HG03064 (cell line): ENCODE measurements around the gene ZBTB4.
"Not testable (repeated sequence)": the region's sequence is repeated elsewhere in the genome, so short reads cannot be mapped to it uniquely, and the experiment has no call there.

Experiments used
- ATAC-seq: cut with Tn5 transposase; IDR thresholded peaks from one replicate; pipeline ENCODE4 v1.9.1; 2021; ENCODE audit warnings: low read depth; ENCODE audit not compliant: unreplicated experiment

Gene ZBTB4

DNA sequence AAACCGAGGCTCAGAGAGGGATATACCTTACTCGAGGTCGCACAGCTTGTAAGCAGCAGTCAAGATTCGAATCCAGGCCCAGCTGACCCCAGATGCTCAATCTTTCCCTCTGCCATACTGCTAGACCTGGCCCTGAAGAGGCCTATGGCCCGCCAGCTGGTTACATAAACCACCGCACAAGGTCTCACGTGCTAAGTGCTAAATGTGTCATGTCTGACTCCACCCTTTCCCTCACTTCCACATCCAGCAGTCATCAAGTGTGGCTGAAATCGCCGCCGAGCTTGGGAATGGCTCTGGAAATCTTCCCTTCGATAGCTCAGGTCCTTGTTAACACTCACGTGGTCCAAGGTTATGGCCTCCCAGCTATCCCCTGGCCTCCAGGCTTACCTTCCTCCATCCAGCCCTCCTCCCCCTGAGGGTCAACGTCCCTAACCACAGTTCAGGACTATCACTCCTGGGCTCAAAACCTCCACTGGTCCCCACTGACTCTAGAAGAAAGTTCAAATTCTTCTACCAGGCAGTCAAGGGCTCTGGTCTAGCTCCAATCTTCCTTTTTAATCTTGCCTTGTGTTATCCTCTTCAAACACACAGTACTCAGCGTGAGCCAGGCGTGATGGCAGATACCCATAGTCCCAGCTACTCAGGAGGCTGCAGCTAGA lies 3.5 kb downstream of the ZBTB4 start:
- no peak for ATAC-seq

DNA sequence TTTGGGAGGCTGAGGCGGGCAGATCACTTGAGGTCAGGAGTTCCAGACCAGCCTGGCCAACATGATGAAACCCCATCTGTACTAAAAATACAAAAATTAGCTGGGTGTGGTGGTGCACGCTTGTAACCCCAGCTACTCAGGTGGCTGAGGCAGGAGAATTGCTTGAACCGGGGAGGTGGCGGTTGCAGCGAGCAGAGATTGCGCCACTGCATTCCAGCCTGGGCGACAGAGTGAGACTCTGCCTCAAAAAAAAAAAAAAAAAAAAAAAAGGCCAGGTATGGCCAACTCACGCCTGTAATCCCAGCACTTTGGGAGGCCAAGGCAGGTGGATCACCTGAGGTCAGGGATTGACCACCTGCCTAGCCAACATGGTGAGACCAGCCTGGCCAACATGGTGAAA lies 4.7 kb downstream of the ZBTB4 start:
- ATAC-seq, result not testable (repeated sequence)

DNA sequence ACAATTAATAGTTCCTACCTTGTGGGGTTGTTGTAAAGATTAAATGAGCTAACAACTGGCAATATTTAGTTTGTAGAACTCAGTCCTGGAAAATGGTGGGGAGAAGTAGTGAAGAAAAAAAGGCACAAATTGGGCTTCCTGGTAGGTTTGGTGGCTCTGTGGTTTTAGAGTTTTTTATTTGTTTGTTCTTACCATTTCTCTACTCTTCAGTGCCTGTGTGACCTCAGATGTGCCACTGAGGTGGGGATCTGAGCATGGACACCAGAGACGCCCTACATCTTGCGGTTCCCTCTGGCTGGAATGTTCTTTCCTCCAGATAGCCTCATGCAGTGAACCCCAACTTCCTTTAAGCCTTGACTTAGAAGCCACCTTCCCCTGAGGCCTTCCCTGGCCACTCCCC lies 7.7 kb downstream of the ZBTB4 start:
- ATAC-seq, result no peak

DNA sequence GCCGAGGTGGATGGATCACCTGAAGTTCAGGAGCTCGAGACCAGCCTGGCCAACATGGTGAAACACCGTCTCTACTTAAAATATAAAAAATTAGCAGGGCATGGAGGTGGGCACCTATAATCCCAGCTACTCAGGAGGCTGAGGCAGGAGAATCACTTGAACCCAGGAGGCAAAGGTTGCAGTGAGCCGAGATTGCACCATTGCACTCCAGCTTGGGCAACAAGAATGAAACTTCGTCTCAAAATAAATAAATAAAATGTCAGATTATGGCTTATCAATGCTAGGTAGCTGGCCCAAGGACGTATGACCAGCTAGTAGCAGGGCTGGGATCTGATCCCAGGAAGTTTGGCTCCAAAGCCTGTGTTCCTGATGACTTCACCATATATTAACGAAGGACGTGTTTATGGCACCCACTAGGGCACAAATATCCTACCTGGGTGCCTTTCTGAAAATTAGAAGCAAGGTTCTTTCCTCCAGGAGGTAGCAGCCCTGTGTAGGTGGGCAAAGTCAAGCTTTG lies 8.9 kb downstream of the ZBTB4 start:
- ATAC-seq, result not testable (repeated sequence)

DNA sequence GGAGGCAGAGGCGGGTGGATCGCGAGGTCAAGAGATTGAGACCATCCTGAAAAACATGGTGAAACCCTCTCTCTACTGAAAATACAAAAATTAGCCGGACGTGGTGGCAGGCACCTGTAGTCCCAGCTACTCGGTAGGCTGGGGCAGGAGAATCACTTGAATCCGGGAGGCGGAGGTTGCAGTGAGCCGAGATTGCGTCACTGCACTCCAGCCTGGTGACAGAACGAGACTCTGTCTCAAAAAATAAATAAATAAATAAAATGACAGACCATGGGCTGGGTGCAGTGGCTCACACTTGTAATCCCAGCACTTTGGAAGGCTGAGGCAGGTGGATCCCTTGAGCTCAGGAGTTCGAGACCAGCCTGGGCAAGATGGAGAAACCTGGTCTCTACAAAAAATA lies 9.6 kb downstream of the ZBTB4 start:
- not testable (repeated sequence) for ATAC-seq

DNA sequence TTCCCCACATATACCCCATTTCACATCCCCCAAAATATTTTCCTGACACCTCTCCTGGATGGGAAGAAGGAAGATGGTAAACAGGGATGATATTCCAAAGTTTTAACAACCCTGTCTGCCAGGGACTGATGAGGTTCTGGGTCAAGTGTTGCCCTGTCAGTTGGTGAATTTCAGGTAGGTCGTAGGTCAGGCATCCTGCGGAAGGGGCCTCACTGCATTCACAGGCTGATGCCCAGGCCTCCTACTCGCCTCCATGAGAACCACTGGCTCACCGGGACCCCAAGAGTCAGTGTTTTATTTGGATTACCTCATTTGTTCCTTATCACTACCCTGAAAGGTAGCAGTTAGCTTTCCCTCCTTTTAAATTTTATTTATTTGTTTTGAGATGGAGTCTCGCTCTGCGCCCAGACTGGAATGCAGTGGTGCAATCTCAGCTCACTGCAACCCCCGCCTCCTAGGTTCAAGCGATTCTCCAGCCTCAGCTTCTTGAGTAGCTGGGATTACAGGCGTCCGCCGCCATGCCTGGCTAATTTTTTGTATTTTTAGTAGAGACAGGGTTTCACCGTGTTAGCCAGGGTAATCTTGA lies 10.5 kb downstream of the ZBTB4 start:
- ATAC-seq, result no peak

DNA sequence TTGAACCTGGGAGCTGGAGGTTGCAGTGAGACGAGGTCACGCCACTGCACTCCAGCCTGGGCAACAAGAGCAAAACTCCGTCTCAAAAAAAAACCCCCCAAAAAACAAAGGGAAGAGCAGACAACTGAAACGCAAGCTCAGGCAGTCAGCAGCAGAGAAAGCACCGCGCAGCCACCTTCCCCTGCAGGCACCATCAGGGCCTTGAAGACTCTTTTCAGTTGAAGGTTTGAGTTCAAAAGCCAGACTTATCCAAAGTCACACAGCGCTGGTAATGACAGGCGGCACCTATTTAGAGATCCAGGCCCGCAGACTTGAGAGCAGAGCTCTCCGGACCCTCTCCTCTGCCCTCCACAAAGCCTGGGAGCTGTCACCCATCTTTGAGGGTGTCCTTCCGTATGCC lies 11.1 kb downstream of the ZBTB4 start:
- ATAC-seq, result no peak

DNA sequence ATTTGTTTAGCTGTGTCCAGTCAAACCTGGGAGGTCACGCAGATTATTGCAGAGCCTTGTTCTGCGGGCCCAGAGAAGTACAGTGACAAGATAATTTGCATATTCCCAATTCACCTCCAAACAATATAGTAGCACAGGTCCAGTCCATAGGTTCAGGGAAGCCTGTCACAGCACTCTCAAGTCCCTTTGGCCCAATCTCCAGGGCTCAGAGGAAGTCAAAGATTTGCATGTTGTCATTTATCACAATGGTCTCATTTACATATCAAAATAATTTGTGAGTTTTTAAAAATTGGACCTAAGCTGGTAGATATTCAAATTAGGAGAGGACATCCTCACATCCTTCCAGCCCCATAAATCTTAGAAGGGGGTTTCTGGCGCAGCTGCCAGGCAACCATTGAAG lies 11.9 kb downstream of the ZBTB4 start:
- ATAC-seq, result no peak

DNA sequence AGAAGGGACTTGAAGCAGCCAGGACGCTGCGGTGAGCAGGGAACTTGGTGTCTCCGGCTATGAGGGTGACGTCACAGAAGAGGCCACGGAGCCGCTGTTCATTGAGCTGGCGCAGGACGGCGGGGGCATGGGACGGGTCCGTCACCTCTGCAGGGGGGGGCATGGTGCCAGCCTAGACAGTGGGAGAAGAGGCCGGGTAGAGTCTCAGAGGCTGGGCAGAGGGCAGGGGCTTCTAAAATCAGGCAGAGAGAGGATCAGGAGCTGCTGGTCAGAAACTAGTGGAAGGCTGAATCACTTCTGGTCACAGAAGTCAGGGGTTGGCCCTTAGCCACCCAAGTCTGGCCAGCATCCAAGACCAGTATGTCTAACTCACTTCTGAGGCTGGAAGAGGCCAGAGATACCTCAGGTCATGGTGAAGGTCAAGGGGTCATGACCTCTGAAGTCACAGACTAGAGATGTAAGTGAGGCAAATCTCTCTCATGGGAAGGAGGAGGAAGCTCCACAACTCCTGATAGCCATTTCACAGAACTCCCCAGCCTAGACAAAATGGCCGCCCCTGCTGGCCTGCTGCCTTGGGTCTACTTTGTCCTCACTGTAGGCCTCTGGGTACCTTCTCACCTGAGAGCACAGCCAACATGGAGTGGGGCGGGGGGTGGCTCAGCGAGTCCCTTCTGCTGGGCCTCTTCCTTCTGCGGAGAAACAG lies 12.6 kb downstream of the ZBTB4 start:
- no peak for ATAC-seq

DNA sequence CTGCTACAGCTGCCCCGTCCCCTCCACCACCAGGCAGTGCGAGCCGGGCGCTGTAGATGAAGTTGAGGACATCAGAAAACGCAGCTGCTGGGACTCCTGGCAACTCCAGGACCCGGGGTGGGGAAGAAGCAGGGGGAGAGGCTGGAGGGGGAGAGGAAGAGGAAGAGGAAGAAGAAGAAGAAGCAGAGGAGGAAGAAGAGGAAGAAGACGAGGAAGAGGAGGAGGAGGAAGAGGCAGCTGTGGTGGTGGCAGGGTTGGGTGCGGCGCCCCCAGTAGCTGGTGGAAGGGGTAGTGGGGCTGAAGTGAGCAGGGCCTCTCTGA lies 13.2 kb downstream of the ZBTB4 start:
- no peak for ATAC-seq

DNA sequence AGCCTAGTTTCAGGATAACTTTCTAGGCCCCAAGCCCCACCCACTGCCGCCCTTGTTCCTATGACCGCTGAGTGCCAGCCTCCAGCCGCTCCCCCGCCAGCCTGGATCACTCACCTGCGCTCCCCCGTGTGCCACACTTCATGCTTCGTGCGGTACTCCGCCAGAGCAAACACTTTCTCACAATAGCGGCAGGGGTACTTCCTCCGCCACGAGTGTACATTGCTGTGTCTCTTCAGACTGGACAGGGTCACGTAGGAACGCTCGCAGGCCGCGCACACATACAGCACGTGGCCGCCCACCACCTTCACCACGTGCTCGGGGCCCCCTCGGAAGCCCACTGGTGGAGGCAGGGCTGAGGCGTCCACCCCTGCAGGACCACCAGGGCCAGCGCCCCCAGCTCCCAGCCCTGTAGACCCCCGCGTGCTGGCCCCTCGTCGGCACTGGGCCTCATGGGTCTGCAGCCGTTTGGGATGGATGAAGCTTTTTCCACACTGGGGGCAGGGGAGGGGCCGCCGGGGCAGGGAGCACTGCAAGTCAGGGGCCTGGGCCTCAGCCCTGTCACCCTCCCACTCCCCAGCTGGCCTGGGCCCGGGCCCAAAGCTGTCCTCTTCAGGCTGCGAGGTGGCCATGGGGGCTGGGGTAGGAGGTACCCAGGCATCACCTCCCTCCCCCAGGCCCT lies 13.7 kb downstream of the ZBTB4 start:
- no peak for ATAC-seq

DNA sequence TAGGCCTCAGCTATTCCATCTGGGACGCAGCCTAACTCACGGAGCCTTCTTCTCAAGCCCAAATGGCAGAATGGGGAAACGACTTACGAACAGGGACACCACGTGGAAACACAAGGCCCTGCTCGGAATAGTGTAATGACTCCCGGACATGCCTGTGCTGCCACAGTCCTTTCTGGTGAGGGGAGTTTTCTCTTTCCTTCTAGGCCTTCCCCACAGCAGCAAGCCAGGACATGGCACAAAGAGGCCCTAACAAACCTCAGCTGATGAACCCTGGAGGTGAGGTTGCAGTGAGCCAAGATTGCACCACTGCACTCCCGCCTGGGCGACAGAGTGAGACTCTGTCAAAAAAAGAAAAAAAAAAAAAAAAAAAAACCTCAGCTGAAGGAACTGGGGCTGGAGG lies 15.3 kb downstream of the ZBTB4 start:
- ATAC-seq, result no peak

DNA sequence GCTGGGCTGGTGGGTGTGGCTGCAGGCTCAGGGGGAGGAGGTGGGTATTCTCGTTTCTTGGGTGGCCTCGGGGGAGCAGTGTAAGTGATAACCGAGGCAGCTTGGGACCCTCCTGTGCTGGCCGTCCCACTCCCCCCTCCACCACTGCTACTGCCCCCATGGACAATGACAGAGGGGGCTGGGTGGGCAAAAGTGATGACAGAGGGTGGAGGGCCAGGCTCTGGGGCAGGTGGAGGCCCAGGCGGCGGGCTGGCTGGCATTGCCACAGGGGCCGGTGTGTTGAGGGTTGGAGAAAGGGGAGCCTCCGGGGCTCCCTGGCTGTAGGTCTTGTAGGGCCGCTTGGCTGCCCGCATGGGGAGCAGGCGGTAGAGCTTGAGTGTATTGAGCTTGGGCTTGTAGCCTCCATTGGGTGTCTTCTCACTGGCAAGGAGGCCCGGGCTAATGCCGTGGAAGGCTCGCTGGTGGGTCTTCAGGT lies 16.0 kb downstream of the ZBTB4 start:
- ATAC-seq, result no peak

DNA sequence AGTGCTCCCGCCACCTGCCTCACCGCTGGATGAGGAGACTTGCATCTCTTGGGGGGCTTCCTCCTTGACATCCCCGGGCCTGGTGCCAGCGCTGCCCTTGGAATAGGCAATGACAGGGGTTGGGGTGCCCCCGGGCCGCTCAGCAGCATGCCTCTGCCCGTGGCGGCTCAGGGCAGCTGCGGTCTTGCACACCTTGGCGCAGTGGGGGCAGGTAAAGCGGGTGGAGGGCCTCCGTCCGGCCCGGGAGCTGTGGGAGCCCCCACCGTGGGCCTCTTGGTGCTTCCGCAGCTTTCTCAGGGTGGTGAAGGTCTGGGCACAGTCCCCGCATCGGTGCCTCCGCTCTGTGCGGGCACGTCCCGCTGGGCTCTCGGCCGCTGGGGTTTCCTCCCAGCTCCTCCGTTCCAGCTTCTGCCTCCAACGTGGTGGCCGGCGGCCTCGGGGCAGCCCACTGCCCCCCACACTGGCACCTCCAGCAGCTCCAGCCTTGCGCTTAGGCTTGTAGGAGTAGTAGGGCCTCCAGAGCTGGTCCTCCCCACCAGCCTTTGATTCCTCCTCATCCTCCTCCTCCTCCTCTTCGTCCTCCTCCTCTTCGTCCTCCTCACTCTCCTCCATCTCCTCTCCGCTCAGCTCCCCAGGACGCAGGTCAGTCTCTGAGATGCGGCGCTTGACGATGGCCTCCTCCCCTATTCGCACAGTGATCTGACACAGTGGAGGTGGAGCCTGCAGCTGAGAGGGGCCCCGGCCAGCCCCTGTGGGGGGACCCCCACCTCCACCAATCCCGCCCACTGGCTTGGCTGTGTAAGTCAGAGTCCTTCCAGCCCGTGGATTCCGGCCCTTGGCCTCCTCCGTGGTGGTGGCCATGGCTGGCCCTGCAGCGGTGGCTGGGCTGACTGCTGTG lies 16.7 kb downstream of the ZBTB4 start:
- ATAC-seq, result no peak

DNA sequence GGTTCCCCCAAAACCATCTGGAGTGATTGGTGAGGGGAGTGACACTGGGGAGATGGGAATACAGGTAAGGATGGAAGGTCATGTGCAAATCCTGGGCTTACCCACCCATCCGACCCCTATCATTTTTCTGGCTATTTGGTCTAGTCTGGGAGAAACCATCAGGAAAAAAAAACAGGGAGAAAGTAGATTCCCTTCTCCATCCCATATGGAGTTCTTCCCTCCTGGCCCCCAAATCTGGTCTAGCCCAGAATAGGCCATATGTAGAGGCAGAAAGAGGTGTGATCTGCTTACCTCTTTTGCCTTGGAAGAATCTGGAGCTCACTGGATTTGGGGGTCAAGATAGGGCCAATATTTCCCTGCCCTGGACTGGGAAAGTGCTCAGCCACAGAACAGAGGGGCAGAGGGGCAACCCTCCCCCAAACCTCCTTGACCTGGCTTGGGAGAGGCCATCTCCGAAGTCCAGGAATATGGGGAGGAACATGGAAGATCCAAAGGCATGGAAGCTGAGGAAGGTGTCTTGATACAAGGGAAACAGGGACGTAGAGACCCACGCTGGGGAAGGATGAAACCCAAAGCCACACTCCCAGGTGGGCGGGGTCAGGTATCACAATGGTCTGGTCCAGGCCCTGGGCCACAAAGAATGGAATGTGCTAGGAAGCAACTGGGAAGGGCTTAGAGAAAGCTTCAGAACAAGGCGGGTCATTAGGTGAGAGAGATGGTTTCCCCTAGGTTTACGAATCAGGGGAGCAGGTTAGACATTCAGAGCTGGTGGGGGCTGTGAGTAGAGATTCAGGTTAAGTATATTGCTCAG lies 18.4 kb downstream of the ZBTB4 start:
- ATAC-seq, result no peak

DNA sequence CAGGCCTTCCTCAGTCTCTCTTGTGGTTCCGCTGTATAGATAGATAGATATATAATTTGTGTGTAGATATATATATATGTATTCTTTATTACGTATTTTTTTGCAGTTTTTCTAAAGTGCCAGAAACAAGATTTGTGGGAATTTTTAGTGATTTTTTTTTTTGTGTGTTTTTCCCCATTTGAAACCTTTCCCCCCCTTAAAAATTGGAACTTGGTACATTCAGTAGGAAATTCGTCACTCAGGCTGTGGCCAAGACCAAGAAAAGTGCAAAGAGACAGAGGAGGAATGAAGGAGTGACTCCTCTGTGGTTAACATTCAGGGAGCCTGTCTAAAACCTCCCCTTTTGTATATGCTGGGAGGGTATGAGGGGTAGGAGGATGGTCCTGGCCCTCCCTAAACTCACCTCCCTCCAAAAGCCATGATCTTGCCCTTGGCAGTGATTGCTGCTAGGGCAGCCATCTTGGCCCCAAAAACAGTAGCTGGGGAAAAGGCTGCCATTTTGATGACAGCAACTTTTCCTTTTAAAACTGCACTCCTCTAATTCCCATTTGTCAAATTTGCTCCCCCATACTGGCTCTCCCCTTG lies 19.4 kb downstream of the ZBTB4 start:
- ATAC-seq, result no peak

DNA sequence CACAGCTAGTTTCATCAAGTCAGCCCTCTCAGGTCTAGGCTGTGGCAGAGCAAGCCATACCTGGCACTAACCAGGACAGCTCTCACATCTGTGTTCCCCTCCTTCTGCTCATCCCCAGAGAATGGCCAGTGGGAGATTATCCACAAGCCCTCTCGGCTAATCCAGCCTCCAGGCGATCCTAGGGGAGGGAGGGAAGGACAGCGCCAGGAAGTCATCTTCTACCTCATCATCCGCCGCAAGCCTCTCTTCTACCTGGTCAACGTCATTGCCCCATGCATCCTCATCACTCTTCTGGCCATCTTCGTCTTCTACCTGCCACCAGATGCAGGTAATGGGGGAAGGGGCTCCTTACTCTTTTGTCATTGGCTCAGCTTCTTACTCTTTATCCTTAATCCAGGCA lies 31.0 kb downstream of the ZBTB4 start:
- ATAC-seq, result no peak

DNA sequence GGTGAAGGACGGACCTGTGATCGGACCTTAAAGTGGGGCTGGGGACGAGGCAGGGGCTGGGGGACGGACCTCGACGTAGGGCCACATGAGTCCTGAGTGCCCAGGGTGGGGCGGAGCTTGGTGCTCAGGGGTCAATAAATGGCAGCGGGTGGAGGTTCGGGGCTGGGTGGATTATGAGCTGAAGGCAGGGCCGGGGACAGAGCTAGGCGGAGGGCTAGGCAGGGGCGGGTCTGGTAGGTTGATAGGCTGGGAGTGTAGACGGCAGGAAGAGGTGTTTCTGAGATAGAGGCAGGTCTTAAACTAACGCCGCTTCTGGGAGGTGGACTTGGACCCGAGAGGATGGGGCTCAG lies 33.8 kb downstream of the ZBTB4 start:
- no peak for ATAC-seq
